HFFc6 (cell line): ENCODE data around the gene BRIP1. TPM values are rescaled to one million over a fixed set of nuclear protein-coding genes. Genes with fewer than 3 reads are reported as not detected.

Experiments used
- DNase-seq: peaks from one replicate; pipeline ENCODE4 v3.0.0-alpha.2; 2018
- H3K27ac Mint-ChIP-seq: 2 replicates; pipeline ENCODE4 v1.8.0; 2020; ENCODE audit warnings: mild to moderate bottlenecking, mixed read lengths
- H3K27me3 Mint-ChIP-seq: 2 replicates; pipeline ENCODE4 v1.8.0; 2021; ENCODE audit warnings: mild to moderate bottlenecking, moderate library complexity, mixed read lengths; ENCODE audit not compliant: insufficient read depth
- H3K36me3 Mint-ChIP-seq: 2 replicates; pipeline ENCODE4 v1.8.0; 2021; ENCODE audit warnings: low read depth, mixed read lengths
- H3K4me1 Mint-ChIP-seq: 2 replicates; pipeline ENCODE4 v1.8.0; 2020; ENCODE audit warnings: low read depth, mixed read lengths
- H3K4me3 Mint-ChIP-seq: 2 replicates; pipeline ENCODE4 v1.8.0; 2020; ENCODE audit warnings: mild to moderate bottlenecking, moderate library complexity, mixed read lengths
- H3K9me3 Mint-ChIP-seq: 2 replicates; pipeline ENCODE4 v1.8.0; 2020; ENCODE audit warnings: mild to moderate bottlenecking, mixed read lengths
- CTCF ChIP-seq: fragments of 200-600 bp; sonication (generic); IDR thresholded peaks from 2 replicates; pipeline ENCODE4 v1.5.0; 2021; ENCODE audit warnings: antibody characterized with exemption, mild to moderate bottlenecking
- long read RNA-seq: library from polyadenylated mRNA; unstranded; transcript quantifications from one replicate; pipeline ENCODE4 v2.0.0, GENCODE V29; 2019
- total RNA-seq, 6 experiments: library from RNA; stranded (reverse); fragmentation: NEBNext Ultra II Directional; extraction: Animal tissue kit (Norgen Biotek cat#: 25700); gene quantifications; 2 replicates in 1 of 6; 3 replicates in 5 of 6; pipeline ENCODE4 v1.2.3, GENCODE V29; 2021

The BRIP1 gene
- 1 to 10 TPM; 4.6 to 9.7 (median 8.5) TPM for total RNA-seq
- long read RNA-seq, partial matches to known transcripts = 0 of 1 reads
- long read RNA-seq, other reads (novel, unspliced or antisense) = 1 of 1 reads

DNA sequence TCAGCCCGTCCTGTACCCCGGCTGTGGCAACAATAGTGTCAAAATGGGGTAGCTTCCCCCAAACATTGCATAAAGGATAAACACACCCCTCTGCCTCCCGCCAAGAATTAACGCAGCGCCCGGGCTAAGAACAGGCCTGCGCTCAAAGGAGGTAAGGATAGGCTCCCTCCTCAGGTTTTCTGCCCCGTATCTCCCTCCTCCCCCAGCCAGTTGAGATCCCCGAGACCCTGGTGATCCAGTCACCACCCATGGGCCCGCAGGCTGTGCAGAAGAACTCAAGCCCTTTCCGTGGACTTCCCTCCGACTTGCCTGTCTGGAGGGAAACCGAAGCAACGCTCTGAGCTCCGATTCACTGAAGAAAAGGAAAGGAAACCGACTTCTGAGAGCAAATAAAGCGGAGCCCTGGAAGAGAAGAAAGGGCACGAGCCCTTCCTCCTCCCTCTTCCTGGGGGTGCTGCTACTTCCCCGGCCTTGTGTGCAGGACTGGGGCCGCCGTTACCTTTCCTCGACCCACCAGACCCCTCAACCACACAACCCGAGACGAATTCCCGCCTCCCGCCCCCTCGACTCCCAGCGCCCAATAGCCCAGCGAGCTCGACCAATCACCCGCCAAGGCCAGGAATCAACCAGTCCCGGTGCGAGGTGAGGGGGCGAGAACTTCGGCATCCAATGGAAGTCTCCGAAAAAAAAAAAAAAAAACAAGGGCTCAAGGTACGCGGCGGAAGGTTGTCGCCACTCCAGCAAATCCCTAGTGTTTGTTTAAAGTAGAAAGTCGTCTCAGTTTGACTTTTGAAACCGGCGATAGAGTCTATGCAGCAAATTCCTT, at the start of gene BRIP1:
Gene BRIP1 (minus strand): TSS at position 554 of the 826 bp plus-strand sequence. CDS start 1,989 bp downstream, outside the sequence.
- H3K27ac Mint-ChIP-seq = peak within 1 kb of the TSS; percentile 94
- H3K36me3 Mint-ChIP-seq = no peaks in the 10 kb centered on the region; the same call in 1 of the 2 replicates
- no peak for TF ChIP-seq CTCF

DNA sequence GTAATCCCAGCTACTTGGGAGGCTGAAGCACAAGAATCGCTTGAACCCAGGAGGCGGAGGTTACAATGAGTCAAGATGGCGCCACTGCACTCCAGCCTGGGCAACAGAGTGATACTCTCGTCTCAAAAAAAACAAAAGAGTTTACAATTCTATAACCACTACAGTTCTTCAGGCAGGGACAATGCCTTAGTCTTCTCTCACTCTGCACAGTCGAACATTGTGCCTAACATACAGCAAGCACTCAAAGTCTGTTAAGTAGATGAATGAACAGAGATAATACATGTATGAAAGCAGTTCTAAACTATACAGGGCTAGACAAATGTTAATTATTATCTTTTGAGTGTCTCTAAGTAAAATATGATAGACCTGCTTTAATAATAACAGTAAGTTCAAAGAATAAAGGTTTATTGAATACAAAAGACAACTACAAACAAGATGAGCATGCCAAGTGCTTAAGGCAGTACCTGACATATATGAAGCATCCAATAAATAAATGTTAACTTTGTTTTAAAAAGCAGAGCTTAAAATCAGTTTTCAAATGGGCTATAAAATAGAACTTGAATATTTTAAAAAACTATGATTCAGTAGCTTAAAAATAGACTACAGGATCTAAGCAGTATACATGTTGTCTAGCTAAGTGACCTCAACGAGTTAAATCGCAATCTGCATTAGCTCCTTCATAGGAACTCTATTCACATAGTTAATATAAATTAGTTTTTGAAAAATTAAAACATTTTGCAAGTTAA, 45.1 kb upstream of the BRIP1 start:
- H3K4me3 Mint-ChIP-seq = no peak overlapping the region
- H3K27ac Mint-ChIP-seq = no peak overlapping the region
- no peaks in the 10 kb centered on the region for H3K27me3 Mint-ChIP-seq
- H3K4me1 Mint-ChIP-seq = no peaks in the 10 kb centered on the region
- peaks cover 22% of the 10 kb centered on the region for H3K36me3 Mint-ChIP-seq
- no peak for DNase-seq
- H3K9me3 Mint-ChIP-seq = no peaks in the 10 kb centered on the region
- TF ChIP-seq CTCF = no peak

More for the DNA sequence above, at the start of gene BRIP1:
- Mint-ChIP-seq H3K9me3 (no peaks in the 10 kb centered on the region), H3K4me3 (peak within 1 kb of the TSS; percentile 95), H3K27me3 (no peaks in the 10 kb centered on the region), H3K4me1 (peaks cover 41% of the 10 kb centered on the region)
- DNase-seq = peak; percentile 91

DNA sequence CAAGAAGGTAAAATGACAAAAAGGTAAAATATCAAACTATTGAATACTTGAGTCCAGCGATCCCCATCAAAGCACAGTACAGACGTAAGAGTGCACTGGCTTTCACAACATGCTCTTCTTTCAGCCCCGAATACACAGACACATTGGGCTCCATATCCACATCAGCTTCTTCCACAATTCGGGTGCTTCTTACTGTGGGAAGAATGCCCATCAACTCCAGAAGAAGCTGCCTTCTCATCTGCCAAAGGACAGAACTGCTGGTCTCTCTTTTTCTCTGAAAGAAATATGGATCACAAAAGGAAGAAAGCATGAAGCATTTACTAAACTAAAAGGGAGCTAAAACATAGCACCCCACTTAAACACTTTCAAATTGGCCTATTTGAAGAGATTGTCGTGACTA, 44.0 kb upstream of the BRIP1 start:
- H3K27me3 Mint-ChIP-seq = no peaks in the 10 kb centered on the region
- no peak overlapping the region for H3K4me3 Mint-ChIP-seq
- no peak for TF ChIP-seq CTCF
- H3K9me3 Mint-ChIP-seq = no peaks in the 10 kb centered on the region
- no peak overlapping the region for H3K27ac Mint-ChIP-seq
- DNase-seq = no peak
- peaks cover 28% of the 10 kb centered on the region for H3K36me3 Mint-ChIP-seq
- no peaks in the 10 kb centered on the region for H3K4me1 Mint-ChIP-seq

DNA sequence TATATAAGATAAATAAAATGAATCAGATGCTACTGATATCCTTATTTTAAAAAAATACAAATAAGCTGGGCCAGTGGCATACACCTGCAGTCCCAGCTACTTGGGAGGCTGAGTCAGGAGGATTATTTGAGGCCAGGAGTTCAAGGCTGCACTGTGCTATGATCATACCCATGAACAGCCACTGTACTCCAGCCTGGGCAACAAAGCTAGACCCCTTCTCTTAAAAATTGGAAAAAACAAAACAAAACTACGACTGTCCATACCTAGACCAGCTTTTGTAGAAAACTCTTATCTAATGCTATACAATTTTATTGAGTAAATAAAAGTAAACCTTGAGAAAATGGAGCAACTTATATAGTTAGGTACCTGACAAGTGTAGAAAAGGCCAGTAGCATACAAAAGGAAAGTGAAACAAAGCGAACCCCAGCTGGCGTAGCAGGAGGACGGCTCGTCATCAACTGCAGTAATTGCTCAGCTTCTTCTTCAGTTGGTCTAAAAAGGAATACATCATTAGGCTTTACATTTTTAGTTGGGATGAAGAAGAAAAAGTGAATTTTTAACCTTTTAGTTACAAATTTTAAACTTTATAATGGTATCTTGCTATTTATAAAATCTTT, 40.9 kb upstream of the BRIP1 start:
- Mint-ChIP-seq H3K27me3 (no peaks in the 10 kb centered on the region), H3K27ac (no peak overlapping the region), H3K36me3 (peaks cover 29% of the 10 kb centered on the region), H3K9me3 (no peaks in the 10 kb centered on the region), H3K4me1 (no peaks in the 10 kb centered on the region), H3K4me3 (no peak overlapping the region)
- no peak for DNase-seq
- no peak for TF ChIP-seq CTCF

GRCh38 chr17:61903251-61903650, 39.9 kb upstream of the BRIP1 start:
- no peak overlapping the region for H3K27ac Mint-ChIP-seq
- no peak for TF ChIP-seq CTCF
- H3K4me3 Mint-ChIP-seq = no peak overlapping the region
- no peaks in the 10 kb centered on the region for H3K27me3 Mint-ChIP-seq
- H3K9me3 Mint-ChIP-seq = no peaks in the 10 kb centered on the region
- no peak for DNase-seq
- no peaks in the 10 kb centered on the region for H3K4me1 Mint-ChIP-seq
- H3K36me3 Mint-ChIP-seq = peaks cover 33% of the 10 kb centered on the region
